OCI-LY7 (cell line): Measurements from ENCODE around the gene ZGRF1. TPM values are rescaled to one million over a fixed set of nuclear protein-coding genes. Genes with fewer than 3 reads are reported as not detected.

Source experiments
- BruUV-seq: library from RNA; stranded (reverse); fragments of 400-500 nt; replicated peaks from 2 replicates; lab custom pipeline; 2021; lab: Mats Ljungman, UMichigan
- CTCF ChIA-PET: fragments of 300-600 bp; sonication (Branson Sonifier 250); formaldehyde crosslinking; loops from one replicate; lab custom pipeline; 2022; ENCODE audit warnings: antibody characterized with exemption; ENCODE audit not compliant: unreplicated experiment; lab: Charles Lee
- POLR2A ChIA-PET: fragments of 300-600 bp; sonication (Branson Sonifier 250); formaldehyde crosslinking; loops from one replicate; lab custom pipeline; 2022; ENCODE audit warnings: antibody characterized with exemption; lab: Charles Lee
- DNase-seq: peaks from one replicate; pipeline ENCODE4 v3.0.0-alpha.2; 2015; ENCODE audit warnings: low spot score
- H2AFZ ChIP-seq: fragments of 200-600 bp; sonication (generic), shearing (Covaris generic); 2 replicates; pipeline ENCODE4 v1.6.1; 2014; ENCODE audit warnings: mild to moderate bottlenecking, antibody characterized with exemption, low read length, moderate library complexity
- H3K27ac ChIP-seq: fragments of 200-600 bp; sonication (generic); 2 replicates; pipeline ENCODE4 v1.5.1; 2014; ENCODE audit warnings: mixed run types, low read depth, mild to moderate bottlenecking, moderate library complexity, low read length, inconsistent platforms; ENCODE audit not compliant: poor library complexity, severe bottlenecking
- H3K36me3 ChIP-seq: fragments of 200-600 bp; sonication (generic); 2 replicates; pipeline ENCODE4 v1.6.1; 2014; ENCODE audit warnings: mild to moderate bottlenecking, antibody characterized with exemption, low read length, moderate library complexity, mixed read lengths; ENCODE audit not compliant: insufficient read depth
- H3K4me1 ChIP-seq: fragments of 200-600 bp; sonication (generic); 2 replicates; pipeline ENCODE4 v1.5.1; 2014; ENCODE audit warnings: mild to moderate bottlenecking, low read length; ENCODE audit not compliant: insufficient read depth, poor library complexity, severe bottlenecking
- H3K4me2 ChIP-seq: fragments of 200-600 bp; sonication (generic); 2 replicates; pipeline ENCODE4 v1.6.1; 2014; ENCODE audit warnings: mild to moderate bottlenecking, low read length
- H3K4me3 ChIP-seq: fragments of 200-600 bp; sonication (generic); 2 replicates; pipeline ENCODE4 v1.5.1; 2014; ENCODE audit warnings: mild to moderate bottlenecking, low read depth, low read length; ENCODE audit not compliant: poor library complexity, severe bottlenecking
- H3K79me2 ChIP-seq: fragments of 200-600 bp; sonication (generic); 2 replicates; pipeline ENCODE4 v1.6.1; 2016; ENCODE audit warnings: low read depth, mild to moderate bottlenecking, low read length, moderate library complexity, mixed read lengths; ENCODE audit not compliant: insufficient read depth
- H3K9me2 ChIP-seq: fragments of 200-600 bp; sonication (generic); 2 replicates; pipeline ENCODE4 v1.6.1; 2016; ENCODE audit warnings: mild to moderate bottlenecking, low read length, mixed read lengths; ENCODE audit not compliant: insufficient read depth
- H3K9me3 ChIP-seq: fragments of 200-600 bp; sonication (generic); 2 replicates; pipeline ENCODE4 v1.6.1; 2014; ENCODE audit warnings: mild to moderate bottlenecking, mixed run types, low read length, mixed read lengths
- H4K20me1 ChIP-seq: fragments of 200-600 bp; sonication (generic); 2 replicates; pipeline ENCODE4 v1.6.1; 2014; ENCODE audit warnings: mild to moderate bottlenecking, antibody characterized with exemption, low read length, moderate library complexity, mixed read lengths; ENCODE audit not compliant: insufficient read depth
- EZH2phosphoT487 ChIP-seq: fragments of 200-600 bp; sonication (generic); IDR thresholded peaks from 2 replicates; pipeline ENCODE4 v1.6.1; 2018; ENCODE audit warnings: low read depth, borderline replicate concordance, mild to moderate bottlenecking, mixed run types, antibody characterized with exemption, low read length, moderate library complexity, mixed read lengths
- intact Hi-C: fragments of 100-400 bp; cut with micrococcal nuclease; formaldehyde crosslinking; loops from one replicate; pipeline ENCODE4 v1.10.0; 2022; ENCODE audit not compliant: unreplicated experiment
- total RNA-seq, 2 experiments: library from RNA; depleted of rRNA in 1 of 2; stranded (reverse); fragments of >200 nt in 1 of 2; shearing (Covaris generic) in 1 of 2; gene quantifications; 2 replicates each; pipeline ENCODE4 v1.2.3, GENCODE V29; 2014 to 2022
- TF ChIP-seq, protein P1 (sequence below): fragments of 200-600 bp; sonication (generic); conservative IDR thresholded peaks from 2 replicates; pipeline ENCODE4 v1.5.1; 2014; ENCODE audit warnings: mild to moderate bottlenecking, antibody characterized with exemption, low read length, moderate library complexity, mixed read lengths

The ZGRF1 gene
- total RNA-seq, 2 experiments from 2014 or later, result 54.4 to 68.1 TPM

DNA sequence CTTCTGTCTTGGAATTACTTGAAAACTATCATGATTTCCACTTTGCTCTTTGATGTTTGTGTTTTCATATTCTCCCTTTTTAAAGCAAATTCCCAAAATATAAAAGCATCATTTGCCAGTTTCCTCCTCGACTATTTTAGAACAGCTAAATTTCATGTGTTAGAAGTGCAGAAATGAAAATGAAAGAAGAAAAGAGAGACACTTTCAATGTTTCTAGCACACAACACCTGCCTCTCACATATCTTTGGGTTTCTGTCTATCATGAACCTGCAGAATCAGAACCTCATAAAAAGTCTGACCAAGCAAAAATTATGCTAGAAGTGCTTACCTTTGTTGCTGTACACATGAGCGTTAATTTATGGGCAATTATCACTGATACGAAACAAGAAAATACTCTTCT is 118.8 kb downstream of the ZGRF1 start:
- no peaks in the 10 kb centered on the region for H4K20me1 ChIP-seq
- DNase-seq, result no peak
- ChIA-PET POLR2A (interaction anchor here (1.5 kb wide), 1 partner anchor 361 kb away, joined by 3 read pairs; no protein-coding TSS in a partner anchor), CTCF (no interaction called here)
- no peak overlapping the region for H2AFZ ChIP-seq
- no peak for TF ChIP-seq EZH2phosphoT487
- TF ChIP-seq, protein P1, sequence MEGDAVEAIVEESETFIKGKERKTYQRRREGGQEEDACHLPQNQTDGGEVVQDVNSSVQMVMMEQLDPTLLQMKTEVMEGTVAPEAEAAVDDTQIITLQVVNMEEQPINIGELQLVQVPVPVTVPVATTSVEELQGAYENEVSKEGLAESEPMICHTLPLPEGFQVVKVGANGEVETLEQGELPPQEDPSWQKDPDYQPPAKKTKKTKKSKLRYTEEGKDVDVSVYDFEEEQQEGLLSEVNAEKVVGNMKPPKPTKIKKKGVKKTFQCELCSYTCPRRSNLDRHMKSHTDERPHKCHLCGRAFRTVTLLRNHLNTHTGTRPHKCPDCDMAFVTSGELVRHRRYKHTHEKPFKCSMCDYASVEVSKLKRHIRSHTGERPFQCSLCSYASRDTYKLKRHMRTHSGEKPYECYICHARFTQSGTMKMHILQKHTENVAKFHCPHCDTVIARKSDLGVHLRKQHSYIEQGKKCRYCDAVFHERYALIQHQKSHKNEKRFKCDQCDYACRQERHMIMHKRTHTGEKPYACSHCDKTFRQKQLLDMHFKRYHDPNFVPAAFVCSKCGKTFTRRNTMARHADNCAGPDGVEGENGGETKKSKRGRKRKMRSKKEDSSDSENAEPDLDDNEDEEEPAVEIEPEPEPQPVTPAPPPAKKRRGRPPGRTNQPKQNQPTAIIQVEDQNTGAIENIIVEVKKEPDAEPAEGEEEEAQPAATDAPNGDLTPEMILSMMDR, result no peak
- no peaks in the 10 kb centered on the region for H3K36me3 ChIP-seq
- no peaks in the 10 kb centered on the region for H3K79me2 ChIP-seq
- H3K27ac ChIP-seq, result no peak overlapping the region
- H3K4me1 ChIP-seq, result peaks cover 41% of the 10 kb centered on the region
- H3K9me3 ChIP-seq, result no peaks in the 10 kb centered on the region
- no peaks in the 10 kb centered on the region for H3K9me2 ChIP-seq
- no TSS peak for BruUV-seq
- H3K4me3 ChIP-seq, result no peak overlapping the region
- intact Hi-C loops, result no loop called here
- peak overlapping the region; percentile 92 for H3K4me2 ChIP-seq

DNA sequence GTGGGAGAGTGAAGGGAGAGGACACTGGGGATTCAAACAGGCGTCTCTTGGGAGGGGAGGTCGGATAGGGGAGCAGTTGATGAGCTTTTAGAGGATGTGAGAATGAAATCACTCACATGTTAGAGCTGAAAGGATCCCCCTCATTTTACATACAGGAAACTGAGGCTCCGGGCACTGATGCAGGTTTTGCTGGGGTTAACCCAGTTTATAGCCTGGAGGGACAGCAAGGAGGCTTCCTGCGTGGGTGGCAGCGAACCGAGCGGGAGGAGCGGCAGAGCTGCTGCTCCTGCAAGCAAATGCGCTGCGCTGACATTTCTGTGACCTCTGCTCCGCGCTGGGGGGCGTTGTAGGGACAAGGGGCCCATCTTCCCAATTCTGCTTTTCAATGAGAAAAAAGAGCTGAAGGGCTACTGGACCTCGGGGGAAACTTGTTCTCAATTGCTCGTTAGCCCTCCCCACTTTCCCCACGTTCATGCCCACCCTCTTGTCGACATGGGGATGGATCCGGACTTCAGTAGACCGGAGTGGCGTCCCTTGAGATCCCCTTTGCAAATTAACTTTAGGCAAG is 119.6 kb downstream of the ZGRF1 start:
- Histone ChIP-seq H3K4me2 (peak overlapping the region; percentile 92), H3K27ac (no peak overlapping the region), H3K9me3 (no peaks in the 10 kb centered on the region), H3K36me3 (no peaks in the 10 kb centered on the region), H2AFZ (peak overlapping the region; percentile 56), H4K20me1 (no peaks in the 10 kb centered on the region), H3K4me1 (peaks cover 34% of the 10 kb centered on the region), H3K4me3 (peak overlapping the region; percentile 67), H3K79me2 (no peaks in the 10 kb centered on the region), H3K9me2 (no peaks in the 10 kb centered on the region)
- POLR2A ChIA-PET, result interaction anchor here (0.6 to 1.5 kb wide), 4 partner anchors 33 to 443 kb away, joined by 3 to 4 read pairs (median 3); no protein-coding TSS in a partner anchor
- CTCF ChIA-PET, result no interaction called here
- intact Hi-C loops, result no loop called here
- peak; percentile 51 for DNase-seq
- BruUV-seq, result no TSS peak
- TF ChIP-seq EZH2phosphoT487, result no peak
- TF ChIP-seq, protein P1, result peak; percentile 68

DNA sequence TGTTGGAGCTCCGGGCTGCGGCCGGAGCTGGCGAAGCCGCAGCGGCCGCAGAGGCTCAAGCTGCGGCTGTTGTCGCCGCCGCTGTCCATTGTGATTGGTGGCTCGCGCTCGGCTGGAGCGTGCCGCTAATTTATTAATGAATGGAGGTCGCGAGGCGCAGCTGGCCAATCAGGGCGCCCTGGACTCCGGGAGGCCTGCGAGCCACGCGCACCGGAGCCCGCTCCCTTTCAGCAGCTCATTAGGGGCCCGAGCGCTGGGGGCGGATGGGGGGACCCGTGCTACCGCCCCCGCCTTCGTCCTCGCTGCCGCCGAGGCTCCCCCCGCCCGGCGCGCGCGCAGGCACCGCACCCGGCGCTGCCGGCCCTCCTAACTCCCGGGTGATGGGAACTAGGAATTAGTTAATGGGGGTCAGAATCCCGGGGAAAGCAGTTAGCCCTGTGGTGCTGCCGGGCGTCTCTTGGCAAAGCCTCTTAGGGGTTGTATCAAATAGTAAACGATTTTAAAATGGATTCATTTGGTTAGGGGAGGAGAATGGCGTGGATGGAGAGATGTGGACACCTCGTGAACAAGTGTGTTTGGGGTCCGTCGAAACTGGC is 120.1 kb downstream of the ZGRF1 start:
- peak; percentile 64 for TF ChIP-seq EZH2phosphoT487
- TF ChIP-seq, protein P1, result no peak
- no peaks in the 10 kb centered on the region for H3K79me2 ChIP-seq
- intact Hi-C loops, result no loop called here
- CTCF ChIA-PET, result interaction anchor here (0.6 kb wide), 4 partner anchors 57 to 363 kb away, joined by 3 to 10 read pairs (median 3); no protein-coding TSS in a partner anchor
- H3K4me1 ChIP-seq, result peaks cover 34% of the 10 kb centered on the region
- H3K9me2 ChIP-seq, result no peaks in the 10 kb centered on the region
- no peaks in the 10 kb centered on the region for H4K20me1 ChIP-seq
- POLR2A ChIA-PET, result interaction anchor here (0.6 to 1.5 kb wide), 8 partner anchors 33 to 1893 kb away, joined by 3 to 8 read pairs (median 4); no protein-coding TSS in a partner anchor
- H3K9me3 ChIP-seq, result no peaks in the 10 kb centered on the region
- peak overlapping the region; percentile 56 for H2AFZ ChIP-seq
- peak overlapping the region; percentile 67 for H3K4me3 ChIP-seq
- DNase-seq, result peak; percentile 42
- no TSS peak for BruUV-seq
- peak overlapping the region; percentile 92 for H3K4me2 ChIP-seq
- H3K36me3 ChIP-seq, result no peaks in the 10 kb centered on the region
- no peak overlapping the region for H3K27ac ChIP-seq
